Fibroblast of mammary gland (primary cell): ENCODE data around the gene FAAH.

Source experiments
- DNase-seq: peaks from one replicate; pipeline ENCODE4 v3.0.0-alpha.2; 2010; ENCODE audit warnings: low read depth
- H3K4me3 ChIP-seq: 2 replicates; pipeline ENCODE4 v1.5.1; 2011; ENCODE audit warnings: low read depth, mild to moderate bottlenecking, low read length, moderate library complexity; ENCODE audit not compliant: control insufficient read depth
- CTCF ChIP-seq: conservative IDR thresholded peaks from 2 replicates; pipeline ENCODE4 v1.5.1; 2011; ENCODE audit warnings: low read depth, low read length, inconsistent platforms; ENCODE audit not compliant: control insufficient read depth, insufficient read depth

Gene FAAH

DNA sequence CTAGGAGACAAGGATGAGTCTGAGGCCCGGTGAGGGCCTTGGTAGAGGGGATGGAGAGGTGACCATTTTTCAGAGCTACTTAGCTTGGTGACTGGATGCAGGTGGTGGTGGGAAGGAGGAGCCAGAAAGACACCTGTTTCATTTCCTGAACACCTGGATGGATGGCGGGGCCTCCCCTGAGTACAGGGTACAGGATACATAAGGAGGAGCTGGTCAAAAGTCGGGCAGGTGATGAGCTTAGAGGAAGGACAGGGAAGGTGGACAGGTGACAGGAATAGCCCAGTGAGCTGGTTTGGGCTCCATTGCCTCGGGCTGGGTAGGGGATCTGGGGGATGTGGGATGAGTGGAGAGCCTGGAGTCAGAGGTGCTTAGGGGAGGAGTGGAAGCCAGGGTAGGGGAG lies 6.3 kb downstream of the FAAH start:
- no peak for DNase-seq
- no peak overlapping the region for H3K4me3 ChIP-seq
- no peak for TF ChIP-seq CTCF

- H3K4me3 ChIP-seq: no peak overlapping the region
- TF ChIP-seq CTCF: no peak
- peak; percentile 51 for DNase-seq
These were observed 7.2 kb downstream of the FAAH start for GRCh38 chr1:46401154-46401913.

GRCh38 chr1:46401964-46402626 lies 8.0 kb downstream of the FAAH start:
- TF ChIP-seq CTCF: no peak
- H3K4me3 ChIP-seq: no peak overlapping the region
- peak; percentile 96 for DNase-seq

GRCh38 chr1:46403916-46404315 lies 9.8 kb downstream of the FAAH start:
- TF ChIP-seq CTCF: no peak
- H3K4me3 ChIP-seq: no peak overlapping the region
- DNase-seq: no peak

DNA sequence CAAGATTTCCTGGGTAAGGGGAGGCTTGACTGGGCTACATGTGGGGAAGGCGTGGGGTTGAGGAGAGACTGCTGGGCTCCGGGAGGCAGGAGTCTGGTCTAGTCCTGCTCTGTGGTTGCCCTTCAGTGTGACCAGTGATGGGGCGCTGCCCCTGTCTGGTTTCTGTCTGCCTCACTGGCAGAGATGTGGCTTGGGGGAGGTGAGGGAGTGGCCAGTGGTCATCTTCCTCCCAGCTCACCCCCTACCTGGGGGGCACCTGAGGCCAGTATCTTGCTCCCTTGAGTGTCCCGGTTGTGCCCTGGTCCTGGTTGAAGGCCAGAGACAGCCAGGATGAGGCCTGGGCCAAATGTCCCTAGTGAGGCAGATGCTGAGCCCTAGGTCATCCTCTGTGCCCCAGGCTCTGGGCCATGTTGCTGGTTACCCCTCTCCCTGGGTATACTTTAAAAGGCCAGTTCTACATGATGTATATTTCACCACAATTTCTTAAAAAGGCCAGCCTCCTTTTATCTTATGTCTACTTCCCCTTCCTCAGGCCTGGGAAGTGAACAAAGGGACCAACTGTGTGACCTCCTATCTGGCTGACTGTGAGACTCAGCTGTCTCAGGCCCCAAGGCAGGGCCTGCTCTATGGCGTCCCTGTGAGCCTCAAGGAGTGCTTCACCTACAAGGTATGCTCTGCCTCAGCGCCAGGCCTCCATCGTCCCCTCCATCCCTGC lies 10.5 kb downstream of the FAAH start:
- DNase-seq: no peak
- H3K4me3 ChIP-seq: no peak overlapping the region
- TF ChIP-seq CTCF: no peak

DNA sequence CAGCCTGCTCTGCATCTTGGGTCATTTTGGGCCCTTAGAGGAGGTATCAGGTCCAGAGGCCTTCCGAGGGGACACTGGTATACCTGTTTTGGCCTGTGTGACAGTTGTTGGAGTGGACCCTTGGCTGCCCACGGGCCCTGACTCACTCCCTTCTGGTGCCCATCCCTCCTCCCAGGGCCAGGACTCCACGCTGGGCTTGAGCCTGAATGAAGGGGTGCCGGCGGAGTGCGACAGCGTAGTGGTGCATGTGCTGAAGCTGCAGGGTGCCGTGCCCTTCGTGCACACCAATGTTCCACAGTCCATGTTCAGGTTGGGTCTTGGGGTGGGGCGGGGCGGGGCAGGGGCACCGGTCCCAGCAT lies 11.1 kb downstream of the FAAH start:
- no peak overlapping the region for H3K4me3 ChIP-seq
- no peak for TF ChIP-seq CTCF
- no peak for DNase-seq
